ENCODE measurements around the gene CLN6. TPM values are rescaled to one million over a fixed set of nuclear protein-coding genes. Genes with fewer than 3 reads are reported as not detected.

Gene CLN6
- total RNA-seq, 4 donors from 2014 or later = 1.8 to 34.0 (median 13.1) TPM

GRCh38 chr15:68262514-68263356 lies 33.2 kb upstream of the CLN6 start:
- Histone ChIP-seq H3K4me3 (no peak overlapping the region), H3K27me3 (peaks cover 0 to 4% of the 10 kb centered on the region in 2 donors), H3K4me1 (no peaks in the 10 kb centered on the region), H3K9me3 (no peaks in the 10 kb centered on the region), H3K27ac (no peak overlapping the region), H3K36me3 (no peaks in the 10 kb centered on the region)
- no peak for DNase-seq
- intact Hi-C loops (cut with DNase I; ENCODE audit: low total_unique reads) = no loop called here
- TF ChIP-seq POLR2A (IDR thresholded peaks at IDR 0.05) = no peak
- TF ChIP-seq, protein P1, sequence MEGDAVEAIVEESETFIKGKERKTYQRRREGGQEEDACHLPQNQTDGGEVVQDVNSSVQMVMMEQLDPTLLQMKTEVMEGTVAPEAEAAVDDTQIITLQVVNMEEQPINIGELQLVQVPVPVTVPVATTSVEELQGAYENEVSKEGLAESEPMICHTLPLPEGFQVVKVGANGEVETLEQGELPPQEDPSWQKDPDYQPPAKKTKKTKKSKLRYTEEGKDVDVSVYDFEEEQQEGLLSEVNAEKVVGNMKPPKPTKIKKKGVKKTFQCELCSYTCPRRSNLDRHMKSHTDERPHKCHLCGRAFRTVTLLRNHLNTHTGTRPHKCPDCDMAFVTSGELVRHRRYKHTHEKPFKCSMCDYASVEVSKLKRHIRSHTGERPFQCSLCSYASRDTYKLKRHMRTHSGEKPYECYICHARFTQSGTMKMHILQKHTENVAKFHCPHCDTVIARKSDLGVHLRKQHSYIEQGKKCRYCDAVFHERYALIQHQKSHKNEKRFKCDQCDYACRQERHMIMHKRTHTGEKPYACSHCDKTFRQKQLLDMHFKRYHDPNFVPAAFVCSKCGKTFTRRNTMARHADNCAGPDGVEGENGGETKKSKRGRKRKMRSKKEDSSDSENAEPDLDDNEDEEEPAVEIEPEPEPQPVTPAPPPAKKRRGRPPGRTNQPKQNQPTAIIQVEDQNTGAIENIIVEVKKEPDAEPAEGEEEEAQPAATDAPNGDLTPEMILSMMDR (IDR thresholded peaks at IDR 0.05) = no peak

- no peak overlapping the region for H3K4me3 ChIP-seq
- intact Hi-C loops (cut with DNase I; ENCODE audit: low total_unique reads) = no loop called here
Observed at GRCh38 chr15:68261980-68262379, 32.5 kb upstream of the CLN6 start.

GRCh38 chr15:68261241-68261640 lies 31.7 kb upstream of the CLN6 start:
- Histone ChIP-seq H3K4me1 (no peaks in the 10 kb centered on the region), H3K27ac (no peak overlapping the region), H3K4me3 (no peak overlapping the region), H3K36me3 (no peaks in the 10 kb centered on the region), H3K9me3 (no peaks in the 10 kb centered on the region), H3K27me3 (peaks cover 0 to 4% of the 10 kb centered on the region in 2 donors)
- intact Hi-C loops (cut with DNase I; ENCODE audit: low total_unique reads) = no loop called here
- DNase-seq = no peak
- TF ChIP-seq, protein P1 (IDR thresholded peaks at IDR 0.05) = no peak
- TF ChIP-seq POLR2A (IDR thresholded peaks at IDR 0.05) = no peak

More at GRCh38 chr15:68261980-68262379, 32.5 kb upstream of the CLN6 start:
- H3K36me3 ChIP-seq = no peaks in the 10 kb centered on the region
- no peak for TF ChIP-seq POLR2A (IDR thresholded peaks at IDR 0.05)
- TF ChIP-seq, protein P1 (IDR thresholded peaks at IDR 0.05) = no peak
- no peaks in the 10 kb centered on the region for H3K9me3 ChIP-seq
- H3K4me1 ChIP-seq = no peaks in the 10 kb centered on the region
- peaks cover 0 to 4% of the 10 kb centered on the region in 2 donors for H3K27me3 ChIP-seq
- no peak for DNase-seq
- no peak overlapping the region for H3K27ac ChIP-seq

DNA sequence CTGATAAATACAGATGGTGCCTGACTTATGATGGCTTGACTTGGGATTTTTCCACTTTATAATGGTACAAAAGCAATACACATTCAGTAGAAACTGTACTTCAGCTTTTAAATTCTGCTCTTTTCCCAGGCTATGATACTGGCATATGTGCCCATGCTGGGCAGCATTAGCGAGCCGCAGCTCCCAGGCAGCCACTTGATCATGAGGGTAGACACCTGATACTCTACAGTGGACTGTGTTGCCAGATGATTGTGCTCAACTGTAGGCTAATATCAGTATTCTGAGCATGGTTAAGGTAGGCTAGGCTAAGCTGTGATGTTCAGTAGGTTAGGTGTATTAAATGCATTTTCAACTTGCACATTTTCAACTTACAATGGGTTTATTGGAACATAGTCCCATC lies 30.4 kb upstream of the CLN6 start:
- no peak overlapping the region for H3K4me3 ChIP-seq
- no peaks in the 10 kb centered on the region for H3K9me3 ChIP-seq
- H3K36me3 ChIP-seq = no peaks in the 10 kb centered on the region
- peak overlapping the region in 1 of 2 donors; percentile 53 for H3K27ac ChIP-seq
- TF ChIP-seq, protein P1 (IDR thresholded peaks at IDR 0.05) = no peak
- no peak for TF ChIP-seq POLR2A (IDR thresholded peaks at IDR 0.05)
- peaks cover 0 to 4% of the 10 kb centered on the region in 2 donors for H3K27me3 ChIP-seq
- DNase-seq = no peak
- intact Hi-C loops (cut with DNase I; ENCODE audit: low total_unique reads) = loop anchor here (10.0 kb wide), 1 partner anchor 45 kb away; no protein-coding TSS in a partner anchor
- no peaks in the 10 kb centered on the region for H3K4me1 ChIP-seq

DNA sequence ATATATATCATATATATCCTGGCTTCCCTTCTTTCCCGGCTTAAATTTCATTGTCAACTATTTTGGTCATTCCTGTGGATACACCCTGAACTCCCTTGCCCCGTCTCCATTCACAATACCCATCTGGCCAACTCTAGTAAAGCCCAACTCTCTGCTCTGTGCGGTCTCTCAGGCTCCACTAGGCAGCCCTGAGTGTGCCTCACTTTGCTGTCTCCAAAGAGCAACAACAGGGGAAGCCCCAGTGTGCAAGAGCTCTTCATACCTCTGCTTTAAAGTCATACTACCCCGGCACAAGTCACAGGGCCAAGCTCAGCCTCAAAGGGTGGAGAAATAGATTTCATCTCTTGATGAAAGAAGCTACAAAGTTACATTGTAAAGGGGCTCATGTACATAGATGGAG lies 29.2 kb upstream of the CLN6 start:
- no peak overlapping the region for H3K4me3 ChIP-seq
- H3K9me3 ChIP-seq = no peaks in the 10 kb centered on the region
- H3K27ac ChIP-seq = peak overlapping the region; percentile 47 to 53
- no peaks in the 10 kb centered on the region for H3K36me3 ChIP-seq
- H3K4me1 ChIP-seq = no peaks in the 10 kb centered on the region
- H3K27me3 ChIP-seq = peaks cover 0 to 4% of the 10 kb centered on the region in 2 donors
- DNase-seq = peak; percentile 58 to 73
- TF ChIP-seq, protein P1 (IDR thresholded peaks at IDR 0.05) = no peak
- TF ChIP-seq POLR2A (IDR thresholded peaks at IDR 0.05) = no peak
- intact Hi-C loops (cut with DNase I; ENCODE audit: low total_unique reads) = loop anchor here (10.0 kb wide), 1 partner anchor 46 kb away; no protein-coding TSS in a partner anchor
